HG03460 (cell line): ENCODE measurements around the gene KRT83.
"Not testable (repeated sequence)": the region's sequence is repeated elsewhere in the genome, so short reads cannot be mapped to it uniquely, and the experiment has no call there.

Source experiments
- ATAC-seq: cut with Tn5 transposase; IDR thresholded peaks from one replicate; pipeline ENCODE4 v1.9.1; 2021; ENCODE audit not compliant: unreplicated experiment

KRT83 gene

GRCh38 chr12:52334185-52334584, 13.0 kb upstream of the KRT83 start:
- ATAC-seq: no peak

GRCh38 chr12:52333321-52333720, 12.1 kb upstream of the KRT83 start:
- ATAC-seq: no peak

GRCh38 chr12:52332381-52332780, 11.2 kb upstream of the KRT83 start:
- ATAC-seq: no peak

DNA sequence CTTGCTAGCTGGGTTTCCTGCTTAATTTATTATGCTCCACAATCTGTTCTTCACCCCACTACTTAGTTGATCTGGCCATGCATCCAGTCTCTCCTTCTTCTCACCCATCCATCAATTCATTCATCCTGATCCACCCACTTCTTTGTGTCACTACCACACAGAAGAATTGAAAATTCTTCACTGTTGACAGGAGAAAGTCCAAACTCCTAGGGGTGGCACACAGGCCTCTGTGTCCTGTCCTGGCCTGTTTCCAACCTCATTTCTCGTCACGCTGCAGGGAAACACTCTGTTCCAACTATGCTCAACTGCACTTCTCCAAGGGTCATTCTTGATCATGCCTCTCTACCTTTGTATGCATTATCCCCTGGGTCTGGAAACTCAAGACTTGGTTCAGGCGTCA, 10.6 kb upstream of the KRT83 start:
- no peak for ATAC-seq

DNA sequence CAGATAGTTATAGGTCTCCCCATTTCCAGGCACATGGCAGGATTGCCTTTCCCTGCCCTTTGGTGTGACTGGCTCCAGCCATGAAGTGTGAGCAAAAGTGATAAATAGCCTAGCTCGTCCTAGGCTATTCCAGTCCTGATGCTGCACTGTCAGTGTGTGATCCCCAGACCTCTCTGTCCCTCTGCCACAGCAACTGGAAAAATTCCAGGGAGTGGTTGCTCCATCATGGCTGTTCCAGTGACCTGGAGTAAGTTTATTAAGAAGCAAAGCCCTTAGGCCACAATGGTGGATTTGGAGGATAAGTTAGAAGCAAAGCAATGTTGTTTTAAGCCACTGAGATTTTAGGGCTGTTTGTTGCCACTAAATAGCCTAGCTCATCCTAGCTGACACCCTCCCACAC, 9.8 kb upstream of the KRT83 start:
- no peak for ATAC-seq

- ATAC-seq: no peak
These were observed 6.8 kb upstream of the KRT83 start for GRCh38 chr12:52327830-52328500.

DNA sequence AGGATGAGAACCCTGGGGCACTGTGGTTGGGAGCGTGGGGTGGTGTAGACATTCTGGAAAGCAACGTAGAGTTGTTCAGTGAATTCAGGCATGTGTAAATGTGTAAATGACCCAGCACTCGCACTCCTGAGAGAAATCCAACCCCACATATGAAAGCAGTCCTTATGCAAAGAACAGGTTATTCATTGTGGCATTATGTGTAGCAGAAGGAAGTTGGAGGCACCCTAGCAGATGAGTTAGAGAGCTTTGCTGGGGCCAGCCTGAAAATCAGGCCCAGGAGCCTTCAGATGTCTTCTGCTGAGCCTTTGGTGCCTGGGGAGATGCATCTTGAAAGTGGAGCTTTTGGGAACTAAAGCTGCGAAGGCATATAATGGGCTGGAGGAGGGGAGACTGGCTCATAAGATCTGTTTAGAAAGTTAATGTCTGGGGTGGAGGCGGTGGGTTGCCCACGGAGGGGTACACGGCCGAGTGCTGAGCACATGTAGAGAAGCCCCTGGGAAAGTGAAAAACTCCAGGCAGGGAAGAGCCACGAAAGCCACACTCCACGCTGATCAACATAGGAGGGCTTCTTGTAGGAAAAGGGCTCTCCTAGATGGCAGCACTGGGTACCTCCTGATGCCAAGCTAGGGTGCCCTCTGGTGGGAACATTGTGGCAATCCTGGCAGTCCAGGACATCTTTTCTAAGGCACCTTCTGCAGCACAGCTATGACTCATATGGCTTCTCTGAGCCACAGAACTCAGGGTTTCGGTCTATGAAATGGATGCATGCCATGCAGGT, 6.0 kb upstream of the KRT83 start:
- peak; percentile 86 for ATAC-seq

GRCh38 chr12:52324153-52324444, 2.9 kb upstream of the KRT83 start:
- no peak for ATAC-seq

DNA sequence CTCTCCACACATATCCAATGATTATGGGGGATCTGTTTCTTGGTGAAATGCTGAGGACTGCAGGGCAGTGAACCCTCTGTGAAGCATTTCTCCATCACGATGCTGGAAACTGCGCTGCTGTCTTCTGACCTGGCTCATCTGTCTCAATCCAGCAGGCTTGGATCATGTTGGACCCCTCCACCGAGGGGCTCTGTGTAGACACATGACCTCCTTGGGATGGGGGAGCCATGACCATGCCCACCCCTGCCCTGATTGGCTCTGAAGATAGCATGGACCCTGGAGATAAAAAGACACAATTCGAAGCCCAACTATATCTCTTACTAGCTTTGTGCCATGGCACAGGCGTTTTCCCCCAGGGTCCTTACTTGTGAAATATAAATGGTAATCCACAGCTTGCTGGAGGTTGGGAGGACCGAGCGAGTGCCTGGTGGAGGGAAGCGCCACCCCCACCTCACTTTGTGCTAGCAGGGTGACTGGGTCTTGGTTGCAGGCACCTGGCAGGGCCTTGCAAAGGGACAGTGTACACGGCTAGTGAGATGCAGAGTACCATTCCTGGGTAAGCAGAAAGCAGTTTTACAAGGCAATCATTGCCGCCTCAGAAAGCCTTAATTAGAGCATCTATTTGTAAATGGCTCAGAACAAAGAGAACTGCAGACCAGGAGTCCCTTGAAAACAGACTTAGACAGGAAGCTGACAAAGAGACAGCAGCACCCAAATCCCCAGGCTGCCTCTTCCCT, 2.4 kb upstream of the KRT83 start:
- ATAC-seq: no peak

- no peak for ATAC-seq
These were observed 1.8 kb upstream of the KRT83 start for GRCh38 chr12:52323001-52323400.

- ATAC-seq: no peak
These were observed 871 bp upstream of the KRT83 start for GRCh38 chr12:52322069-52322468.

DNA sequence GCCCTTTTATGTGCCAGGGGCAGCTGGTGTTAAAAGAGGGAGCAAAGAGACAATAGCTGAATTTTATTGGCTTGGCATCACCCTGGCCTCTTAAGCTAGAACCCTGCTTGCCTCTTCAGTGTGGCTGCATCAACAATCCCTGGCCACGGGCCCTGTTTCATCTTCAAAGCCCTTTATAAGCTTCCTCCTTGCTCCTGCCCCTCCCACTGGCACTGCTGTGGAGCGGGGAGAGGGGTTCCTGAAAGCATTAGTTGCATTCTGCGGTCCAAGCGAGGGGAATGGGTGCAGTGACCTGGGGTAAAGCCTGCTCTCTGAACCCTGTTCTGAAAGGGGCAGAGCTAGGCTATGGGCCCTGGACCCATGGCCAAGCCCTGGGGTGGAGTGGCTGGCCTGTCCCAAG, 220 bp upstream of the KRT83 start:
- no peak for ATAC-seq

- no peak for ATAC-seq
These were observed 2.1 kb downstream of the KRT83 start for GRCh38 chr12:52319097-52319496.

GRCh38 chr12:52318241-52318990, 2.8 kb downstream of the KRT83 start:
- ATAC-seq: no peak

DNA sequence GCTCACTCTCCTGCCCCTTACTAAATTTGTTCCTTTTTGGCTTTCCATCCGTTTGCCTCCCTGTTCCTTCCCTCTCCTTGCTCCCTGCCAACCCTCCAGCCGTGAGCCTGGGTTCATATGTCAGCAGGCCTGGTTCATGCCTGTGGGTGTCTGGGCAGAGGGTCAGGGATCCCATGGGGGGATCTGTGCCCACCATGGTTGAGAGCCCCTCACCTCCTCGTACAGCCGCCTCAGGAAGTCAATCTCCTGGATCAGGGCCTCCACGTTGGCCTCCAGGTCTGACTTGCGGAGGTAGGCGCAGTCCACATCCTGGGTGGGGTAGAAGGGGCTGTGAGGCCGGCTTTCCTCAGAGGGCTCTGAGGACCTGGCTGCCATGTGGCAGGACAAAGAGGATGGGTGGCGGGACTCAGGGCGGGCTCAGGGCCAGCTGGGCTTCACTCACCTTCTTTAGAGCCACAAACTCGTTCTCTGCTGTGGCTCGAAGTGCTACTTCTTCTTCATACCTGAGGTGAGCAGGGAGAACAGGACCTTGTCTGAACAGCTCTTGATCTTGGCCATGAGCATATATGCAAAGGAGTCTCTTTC, 3.6 kb downstream of the KRT83 start:
- ATAC-seq: no peak

DNA sequence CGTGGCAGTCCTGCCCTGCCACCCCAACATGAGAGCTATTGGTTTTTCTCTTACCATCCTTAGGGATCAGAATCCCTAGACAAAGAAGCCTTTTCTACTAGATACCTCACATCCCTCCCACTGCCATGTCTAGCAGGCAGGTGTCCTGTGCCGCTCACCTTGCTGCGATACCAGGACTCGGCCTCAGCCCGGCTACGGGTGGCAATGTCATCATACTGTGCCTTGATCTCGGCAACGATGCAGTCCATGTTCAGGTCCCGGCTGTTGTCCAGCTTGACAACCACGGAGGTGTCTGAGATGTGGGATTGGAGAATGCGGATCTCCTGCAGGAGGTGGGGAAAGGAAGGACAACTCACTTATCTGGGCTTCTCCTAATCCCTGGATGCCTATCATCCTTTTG, 4.5 kb downstream of the KRT83 start:
- no peak for ATAC-seq

- ATAC-seq: no peak
These were observed 4.9 kb downstream of the KRT83 start for GRCh38 chr12:52316290-52316689.

- ATAC-seq: not testable (repeated sequence)
These were observed 5.5 kb downstream of the KRT83 start for GRCh38 chr12:52315721-52316120.

DNA sequence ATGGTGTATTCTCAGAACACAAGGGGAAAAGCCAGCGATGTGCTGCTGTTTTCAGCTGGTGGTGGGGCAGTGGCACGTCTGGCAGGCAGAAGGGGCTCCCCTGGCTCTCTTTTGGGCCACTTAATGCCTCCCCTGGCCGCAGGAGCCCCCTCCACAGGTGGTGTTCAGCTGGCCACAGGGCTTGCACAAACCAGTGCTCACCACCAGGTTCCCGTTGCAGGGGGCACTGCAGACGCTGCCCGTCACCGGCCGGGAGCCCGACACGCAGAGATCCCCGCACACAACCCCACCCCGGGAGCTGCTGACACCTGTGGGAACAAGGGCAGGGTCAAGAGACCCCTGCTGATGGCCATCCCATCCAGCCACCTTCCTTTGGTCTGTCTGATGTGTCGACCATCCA, 6.7 kb downstream of the KRT83 start:
- ATAC-seq: no peak

DNA sequence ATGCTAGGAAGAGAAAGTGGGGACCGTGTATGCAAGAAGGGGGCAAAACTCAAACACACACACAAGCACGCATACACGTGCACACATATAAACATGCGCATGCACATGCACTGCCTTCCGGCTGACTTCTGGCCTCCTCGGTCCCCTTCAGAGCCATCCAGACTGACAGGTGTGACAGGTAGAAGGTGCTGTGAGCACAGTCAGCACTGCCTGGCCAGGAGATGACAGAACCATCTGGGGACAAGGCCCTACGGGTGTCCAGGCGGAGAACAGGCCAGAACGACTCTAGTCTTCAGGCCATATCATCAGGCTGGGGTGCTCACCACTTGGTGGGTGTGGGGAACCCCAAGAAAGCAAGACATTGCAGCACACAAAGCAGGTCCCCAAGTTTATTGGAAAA, 7.3 kb downstream of the KRT83 start:
- no peak for ATAC-seq

- ATAC-seq: no peak
These were observed 7.7 kb downstream of the KRT83 start for GRCh38 chr12:52313461-52313860.
